Erythroblast (primary cell): ENCODE results near the gene TNS1.

Experiments
- GATA1 ChIP-seq: IDR thresholded peaks from 2 replicates; pipeline ENCODE4 v1.6.1; 2011; ENCODE audit warnings: low read depth, mild to moderate bottlenecking, control low read depth, low read length, moderate library complexity
- POLR2A ChIP-seq: IDR thresholded peaks from 2 replicates; pipeline ENCODE4 v1.6.1; 2011; ENCODE audit warnings: mild to moderate bottlenecking, low read length

- no peak for TF ChIP-seq POLR2A
- no peak for TF ChIP-seq GATA1
These were observed 101.9 kb downstream of the TNS1 start for GRCh38 chr2:217900780-217901360.
